ENCODE results near the gene LYPLAL1.
A peak's percentile ranks its signal among the peaks of the same experiment; 100 is the strongest.

The LYPLAL1 gene

DNA sequence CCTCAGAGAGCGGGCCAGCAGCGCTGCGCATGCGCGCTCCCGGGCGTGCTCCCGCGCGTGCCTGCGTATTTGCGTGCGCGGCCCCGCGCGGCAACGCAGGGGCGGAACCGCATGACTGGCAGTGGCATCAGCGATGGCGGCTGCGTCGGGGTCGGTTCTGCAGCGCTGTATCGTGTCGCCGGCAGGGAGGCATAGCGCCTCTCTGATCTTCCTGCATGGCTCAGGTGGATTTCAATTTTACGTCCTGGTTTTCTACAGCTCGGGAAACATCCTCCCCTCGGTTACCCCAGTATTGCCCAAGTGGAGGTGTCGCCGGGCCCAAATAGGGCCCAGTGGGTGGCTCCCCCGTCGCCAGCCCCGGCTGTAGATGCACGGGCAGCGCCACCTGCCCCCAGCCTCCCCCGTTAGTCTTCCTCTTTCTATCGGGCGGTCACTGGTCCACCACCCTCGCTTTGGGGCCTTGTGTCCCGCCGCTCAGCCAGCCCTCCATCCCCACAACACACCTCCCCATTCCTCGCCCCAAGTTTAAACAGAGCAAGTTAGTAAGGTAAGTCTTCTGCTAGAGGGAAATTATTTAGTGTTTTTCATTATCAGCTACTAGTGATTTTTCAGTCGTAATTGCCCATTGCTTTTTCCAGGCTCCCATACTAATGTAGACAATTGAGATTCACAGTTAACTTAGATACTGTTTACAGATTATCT, at the start of gene LYPLAL1:
Gene LYPLAL1 (plus strand): TSS at position 121 of the 702 bp plus-strand sequence. CDS start 13 bp downstream, at position 134.
- in situ Hi-C loops (cut with MboI; ENCODE audit: low pct_unique_long_range_greater_than_20kb, low sequenced_read_pairs): no loop called here
- DNase-seq: peak; percentile 90

DNA sequence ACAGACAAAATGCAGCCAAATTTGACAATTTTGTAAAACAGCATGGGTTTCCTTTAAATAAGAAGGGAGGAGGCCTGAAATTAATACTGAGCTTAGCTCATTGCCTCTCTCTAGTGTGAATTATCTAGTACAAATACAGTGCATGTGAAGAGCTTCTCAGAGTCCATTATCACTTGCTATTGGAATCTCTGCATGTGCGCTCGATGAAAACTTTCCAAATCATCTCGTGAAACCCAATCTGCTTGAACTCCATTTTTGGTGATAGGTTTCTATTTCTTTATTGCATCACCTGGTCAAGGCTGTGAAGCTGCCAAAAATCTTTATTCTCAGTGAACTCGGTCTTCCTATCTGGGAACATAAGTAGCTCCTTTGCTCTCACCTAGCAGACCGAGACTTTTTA, 49.5 kb upstream of the LYPLAL1 start:
- DNase-seq: no peak

DNA sequence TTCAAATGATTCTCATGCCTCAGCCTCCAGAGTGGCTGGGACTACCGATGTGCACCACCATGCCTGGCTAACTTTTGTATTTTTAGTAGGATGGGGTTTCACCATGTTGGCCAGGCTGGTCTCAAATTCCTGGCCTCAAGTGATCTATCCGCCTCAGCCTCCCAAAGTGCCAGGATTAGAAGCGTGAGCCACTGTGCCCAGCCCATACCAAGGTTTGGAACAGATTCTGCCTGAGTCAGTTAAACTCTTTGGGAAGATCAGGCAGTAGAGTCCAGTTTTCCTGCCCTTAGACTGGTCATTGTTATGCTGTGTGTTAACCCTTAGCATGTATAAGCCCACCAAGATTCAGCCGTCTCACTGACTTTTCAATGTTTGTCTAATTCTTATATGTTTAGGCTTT, 48.3 kb upstream of the LYPLAL1 start:
- in situ Hi-C loops (cut with MboI; ENCODE audit: low pct_unique_long_range_greater_than_20kb, low sequenced_read_pairs): no loop called here
- no peak for DNase-seq

More for the DNA sequence above, 49.5 kb upstream of the LYPLAL1 start:
- in situ Hi-C loops (cut with MboI; ENCODE audit: low pct_unique_long_range_greater_than_20kb, low sequenced_read_pairs): no loop called here

DNA sequence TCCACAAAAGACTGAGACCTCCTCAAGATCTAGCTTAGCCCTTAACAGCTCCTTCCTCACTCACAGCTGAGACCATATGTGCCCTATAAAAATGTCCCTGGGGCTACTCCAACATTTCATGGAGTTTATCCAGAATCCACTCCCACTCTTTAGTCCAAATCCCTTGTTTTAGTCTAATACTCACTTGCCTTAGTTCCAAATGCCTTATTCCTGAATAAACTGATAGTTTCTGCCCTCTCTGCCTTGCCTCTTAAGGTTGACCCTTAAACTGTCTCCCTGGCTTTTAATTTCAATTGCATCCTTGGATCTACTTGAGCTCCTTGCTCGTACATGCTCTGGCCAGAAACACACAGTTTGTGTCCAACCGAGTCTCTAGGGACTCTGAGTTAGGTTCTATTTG, 47.3 kb upstream of the LYPLAL1 start:
- in situ Hi-C loops (cut with MboI; ENCODE audit: low pct_unique_long_range_greater_than_20kb, low sequenced_read_pairs): no loop called here
- DNase-seq: no peak

DNA sequence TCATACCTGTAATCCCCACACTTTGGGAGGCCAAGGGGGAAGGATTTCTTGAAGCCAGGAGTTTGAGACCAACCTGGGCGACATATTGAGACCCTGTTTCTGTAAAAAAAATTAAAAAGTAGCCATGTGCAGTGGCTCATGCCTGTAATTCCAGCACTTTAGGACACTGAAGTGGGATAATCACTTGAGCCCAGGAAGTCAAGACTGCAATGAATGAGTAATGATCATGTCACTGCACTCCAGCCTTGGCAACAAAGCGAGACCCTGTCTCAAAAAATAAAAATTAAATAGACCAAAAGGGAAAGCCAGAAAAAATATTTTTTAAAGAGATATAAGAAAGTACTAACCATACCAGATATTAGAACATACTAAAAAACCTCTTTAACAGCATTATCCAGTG, 44.7 kb upstream of the LYPLAL1 start:
- no peak for DNase-seq
- in situ Hi-C loops (cut with MboI; ENCODE audit: low pct_unique_long_range_greater_than_20kb, low sequenced_read_pairs): no loop called here

DNA sequence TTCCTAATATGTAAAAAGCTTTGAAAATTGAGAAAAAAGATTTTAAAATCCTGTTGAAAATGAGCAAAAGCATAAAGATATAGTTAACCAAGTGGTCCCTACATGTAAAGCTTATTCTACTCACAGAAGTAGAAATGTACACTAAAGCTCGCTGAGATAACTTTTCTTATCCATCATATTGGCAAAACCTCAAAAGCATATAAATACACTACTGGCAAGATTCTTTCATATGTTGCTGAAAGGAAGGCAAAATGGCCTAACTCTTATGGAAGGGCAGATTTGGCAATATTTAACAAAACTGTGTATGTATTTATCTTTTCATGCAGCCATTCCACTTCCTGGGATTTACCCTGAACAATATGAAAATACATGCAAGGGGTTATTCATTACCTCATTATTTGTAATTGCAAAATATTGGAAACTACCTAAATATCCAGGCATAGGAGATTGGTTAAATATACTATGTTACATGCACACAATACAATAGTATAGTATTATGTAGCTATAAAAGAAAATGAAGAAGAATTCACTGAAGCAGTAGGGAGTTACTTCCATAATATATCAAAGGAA, 43.2 kb upstream of the LYPLAL1 start:
- in situ Hi-C loops (cut with MboI; ENCODE audit: low pct_unique_long_range_greater_than_20kb, low sequenced_read_pairs): no loop called here
- no peak for DNase-seq

DNA sequence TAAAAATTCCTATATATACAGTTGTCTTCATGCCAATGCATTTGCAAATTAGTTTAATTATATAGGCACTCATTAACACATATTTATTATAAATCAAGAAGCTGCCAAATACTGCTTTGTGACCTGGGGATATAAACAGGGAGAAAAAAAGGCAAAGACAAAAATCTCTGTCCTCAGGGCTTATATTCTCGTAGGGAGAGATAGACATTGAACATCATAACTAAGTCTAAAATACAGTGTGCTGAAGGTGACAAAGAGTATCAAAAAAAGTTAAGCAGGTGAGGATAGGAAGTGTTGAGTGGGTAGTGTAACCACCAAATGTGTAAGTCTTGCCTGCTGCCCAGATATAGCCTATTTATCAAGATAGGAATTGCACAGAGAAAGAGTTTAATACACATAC, 40.7 kb upstream of the LYPLAL1 start:
- DNase-seq: no peak
- in situ Hi-C loops (cut with MboI; ENCODE audit: low pct_unique_long_range_greater_than_20kb, low sequenced_read_pairs): no loop called here

DNA sequence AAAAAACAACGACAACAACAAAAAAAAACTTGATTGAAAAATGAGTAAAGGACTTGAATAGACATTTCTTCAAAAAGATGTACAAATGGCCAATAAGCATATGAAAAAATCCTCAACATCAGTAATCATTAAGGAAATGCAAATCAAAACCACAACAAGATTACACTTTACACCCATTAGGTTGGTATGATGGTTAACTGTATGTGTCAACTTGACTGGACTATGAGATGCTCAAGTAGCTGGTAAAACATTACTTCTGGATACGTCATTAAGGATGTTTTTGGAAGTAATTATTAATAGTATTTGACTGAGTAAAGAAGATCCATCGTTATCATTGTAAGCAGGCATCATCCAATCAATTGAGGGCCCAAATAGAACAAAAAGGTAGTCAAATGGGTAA, 34.9 kb upstream of the LYPLAL1 start:
- no peak for DNase-seq
- in situ Hi-C loops (cut with MboI; ENCODE audit: low pct_unique_long_range_greater_than_20kb, low sequenced_read_pairs): no loop called here

DNA sequence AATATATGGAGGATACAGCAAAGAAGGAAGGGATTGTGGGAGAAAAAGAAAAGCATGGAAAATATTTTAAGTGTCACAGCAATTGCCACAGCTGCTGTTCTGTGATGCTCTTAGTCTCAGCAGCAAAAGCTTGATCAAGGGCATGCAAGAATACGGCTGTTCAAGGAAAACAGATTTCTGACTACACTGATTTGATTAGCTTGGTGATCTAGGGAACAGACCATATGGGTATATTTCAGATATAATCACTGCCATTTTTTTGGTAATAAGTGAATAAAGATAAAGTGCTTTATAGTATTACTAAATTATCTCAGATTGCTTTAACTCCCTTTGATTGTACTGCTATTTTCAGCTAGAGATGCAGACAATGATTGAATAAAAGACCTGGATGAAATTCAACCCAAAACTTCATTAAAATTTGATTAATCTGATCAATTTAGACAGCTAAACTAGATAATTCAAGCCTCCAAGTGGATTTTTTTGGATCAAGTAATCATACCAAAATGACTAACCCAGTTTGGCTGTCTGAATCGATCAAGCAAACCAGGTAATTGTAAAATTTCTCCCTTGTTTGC, 33.3 kb upstream of the LYPLAL1 start:
- in situ Hi-C loops (cut with MboI; ENCODE audit: low pct_unique_long_range_greater_than_20kb, low sequenced_read_pairs): no loop called here
- DNase-seq: no peak

DNA sequence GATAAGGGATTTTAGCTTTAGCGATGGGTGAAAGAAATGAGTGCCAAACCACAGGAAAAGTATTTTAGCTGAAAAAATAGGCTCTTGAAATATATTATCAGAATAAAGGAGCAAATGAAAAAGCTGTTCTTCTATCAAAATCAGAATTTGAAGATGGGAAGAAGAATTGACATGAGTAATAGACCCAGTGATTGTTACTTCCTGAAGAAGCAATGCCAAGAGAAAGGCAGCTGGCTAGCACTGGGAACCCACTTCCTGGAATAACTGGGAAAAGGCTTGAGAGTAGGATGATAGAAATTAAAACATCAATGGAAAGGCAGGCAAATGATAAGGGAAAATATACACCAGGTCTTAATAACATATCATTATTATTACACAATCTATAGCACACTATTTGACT, 29.9 kb upstream of the LYPLAL1 start:
- no peak for DNase-seq
- in situ Hi-C loops (cut with MboI; ENCODE audit: low pct_unique_long_range_greater_than_20kb, low sequenced_read_pairs): no loop called here

DNA sequence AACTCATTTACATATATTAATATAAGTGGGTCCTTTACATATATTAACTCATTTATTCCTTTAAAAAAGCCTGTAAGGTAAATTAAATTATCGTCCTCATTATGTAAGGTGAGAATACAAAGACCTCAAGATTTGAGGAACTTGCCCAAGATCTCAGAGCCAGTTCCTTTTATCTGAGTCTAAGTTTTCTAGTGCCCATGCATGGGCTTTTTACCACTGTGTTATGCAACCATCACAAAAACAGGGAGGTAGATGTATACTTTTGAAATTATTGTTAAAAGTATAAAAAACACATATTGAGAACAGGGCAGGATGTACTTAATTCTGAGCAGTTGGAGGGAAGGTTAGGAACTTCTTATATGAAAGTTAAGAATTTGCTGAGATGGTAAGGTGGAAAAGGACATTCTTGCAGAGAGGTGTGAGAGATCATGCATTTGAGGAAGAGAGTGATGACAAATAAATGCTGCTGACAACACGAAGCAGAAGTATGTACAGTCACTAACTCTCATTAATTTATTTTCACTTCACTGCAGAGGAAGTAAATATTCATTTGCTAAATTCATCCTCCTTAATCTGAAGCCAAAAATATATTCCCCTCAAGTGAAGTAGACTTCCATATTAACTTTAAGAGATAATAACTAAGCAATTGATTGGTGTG, 28.9 kb upstream of the LYPLAL1 start:
- DNase-seq: peak; percentile 22
- in situ Hi-C loops (cut with MboI; ENCODE audit: low pct_unique_long_range_greater_than_20kb, low sequenced_read_pairs): no loop called here

DNA sequence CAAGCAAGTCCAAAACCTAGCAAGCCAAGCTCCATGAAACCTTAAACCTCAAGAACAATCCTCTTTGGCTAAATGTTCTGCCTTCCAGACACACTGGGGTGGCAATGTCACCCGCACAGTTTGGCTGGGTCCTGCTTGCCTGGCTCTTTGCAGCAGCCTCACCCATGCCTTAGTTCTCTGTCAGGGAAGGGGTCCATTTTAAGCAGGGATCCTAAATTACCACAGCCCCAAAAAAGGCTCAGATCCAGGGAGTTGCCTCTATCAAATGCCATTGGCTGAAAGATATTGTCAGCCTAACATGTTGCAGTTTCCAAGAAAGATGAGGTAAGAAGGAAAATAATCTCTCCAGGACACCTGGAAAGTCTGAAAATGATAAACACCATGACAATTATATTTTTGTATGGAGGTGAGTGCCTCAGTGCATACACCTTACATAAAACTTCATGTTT, 26.1 kb upstream of the LYPLAL1 start:
- in situ Hi-C loops (cut with MboI; ENCODE audit: low pct_unique_long_range_greater_than_20kb, low sequenced_read_pairs): no loop called here
- DNase-seq: no peak

DNA sequence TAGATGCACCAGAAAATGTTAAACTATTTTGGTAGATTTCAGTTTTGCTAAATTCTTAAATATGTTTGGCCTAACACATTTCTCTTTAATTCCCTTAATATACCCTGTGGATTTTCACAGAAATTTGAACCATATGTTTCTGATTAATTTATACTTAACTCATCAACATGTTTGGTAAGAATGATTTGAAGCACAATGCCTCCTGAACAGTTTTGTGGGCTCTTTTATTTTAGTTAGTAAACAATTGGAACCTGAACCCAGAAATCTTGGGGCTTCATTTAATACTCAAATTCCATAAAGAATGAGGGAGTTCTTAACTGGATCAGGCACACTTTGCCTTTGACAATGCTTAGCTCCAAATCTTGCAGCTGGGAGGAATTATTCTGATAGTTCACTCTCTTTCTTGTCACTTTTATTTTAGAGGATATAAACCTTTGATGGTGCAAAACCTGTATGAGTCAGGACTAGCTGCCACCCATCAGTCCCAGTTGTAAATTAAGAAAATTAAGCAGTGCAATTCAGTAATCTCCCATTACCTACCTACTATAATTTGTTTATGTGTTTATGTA, 24.6 kb upstream of the LYPLAL1 start:
- DNase-seq: no peak
- in situ Hi-C loops (cut with MboI; ENCODE audit: low pct_unique_long_range_greater_than_20kb, low sequenced_read_pairs): no loop called here

DNA sequence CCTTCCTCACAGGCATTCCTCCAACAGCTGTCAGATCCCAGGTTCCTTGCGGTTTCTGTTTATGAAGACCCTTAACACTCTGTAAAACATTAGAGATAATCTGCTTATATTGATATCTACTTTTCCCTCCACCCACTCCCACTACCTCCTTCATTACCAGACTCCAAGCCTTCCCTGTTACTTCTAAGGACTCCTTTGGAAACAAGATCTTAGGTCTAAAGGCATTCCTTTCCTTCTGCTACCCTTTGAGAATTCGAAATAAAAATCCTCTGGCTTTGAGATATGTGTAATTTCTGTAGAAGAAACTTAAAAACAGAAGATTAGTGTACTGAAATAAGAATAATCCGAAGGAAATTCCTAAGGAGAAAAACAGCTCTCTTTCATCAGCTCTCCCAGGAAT, 23.7 kb upstream of the LYPLAL1 start:
- in situ Hi-C loops (cut with MboI; ENCODE audit: low pct_unique_long_range_greater_than_20kb, low sequenced_read_pairs): no loop called here
- DNase-seq: no peak

DNA sequence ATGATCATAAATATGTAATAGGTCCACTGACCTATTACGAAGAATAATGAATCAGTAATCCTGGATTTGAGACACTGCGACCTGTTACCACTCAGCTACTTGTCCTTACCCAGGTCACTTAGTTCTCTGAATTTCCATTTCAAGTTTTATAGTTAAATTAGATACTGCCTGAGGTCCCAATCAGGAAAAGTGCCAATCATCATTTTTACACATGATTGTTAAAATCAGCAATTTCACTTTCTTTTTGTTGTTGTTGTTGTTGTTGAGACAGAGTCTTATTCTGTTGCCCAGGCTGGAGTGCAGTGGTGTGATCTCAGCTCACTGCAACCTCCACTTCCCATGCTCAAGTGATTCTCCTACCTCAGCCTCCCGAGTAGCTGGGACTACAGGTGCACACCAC, 22.8 kb upstream of the LYPLAL1 start:
- DNase-seq: no peak
- in situ Hi-C loops (cut with MboI; ENCODE audit: low pct_unique_long_range_greater_than_20kb, low sequenced_read_pairs): no loop called here

DNA sequence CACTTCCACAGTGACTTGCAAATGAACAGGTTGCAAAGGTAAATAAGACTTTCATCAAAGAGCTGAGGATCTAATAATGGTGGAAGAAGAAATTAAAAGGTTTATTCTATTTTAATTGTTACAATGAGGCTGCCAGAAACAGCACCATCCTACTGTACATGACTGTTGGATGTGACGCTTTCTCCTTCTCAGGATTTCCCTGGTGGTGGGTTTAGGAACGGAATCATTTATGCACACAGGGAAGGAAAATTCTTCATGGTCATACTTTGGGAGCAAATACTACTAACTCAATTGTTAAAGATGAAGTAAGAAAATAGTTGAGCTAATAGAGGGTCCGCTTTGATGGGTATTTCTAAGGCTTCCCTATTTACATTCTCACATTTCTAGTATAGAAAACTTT, 22.2 kb upstream of the LYPLAL1 start:
- no peak for DNase-seq
- in situ Hi-C loops (cut with MboI; ENCODE audit: low pct_unique_long_range_greater_than_20kb, low sequenced_read_pairs): no loop called here

DNA sequence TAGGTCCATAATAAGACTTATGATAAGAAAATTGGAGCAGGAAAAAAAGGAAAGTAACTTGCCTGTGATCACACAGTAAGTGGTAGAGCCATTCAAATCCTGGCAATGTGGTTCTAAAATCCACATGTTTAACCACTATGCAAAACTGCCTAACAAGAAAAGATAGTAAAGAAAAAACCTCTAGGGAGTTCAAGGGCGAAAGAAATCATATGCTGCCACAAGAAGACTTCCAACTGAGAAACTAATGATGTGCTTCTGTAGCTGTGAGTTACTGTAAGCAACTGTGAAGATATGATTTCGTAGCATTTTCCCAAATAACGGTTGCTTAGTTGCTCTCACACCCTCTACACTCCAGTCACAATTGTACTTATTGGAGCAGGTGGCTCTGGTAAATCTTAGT, 20.9 kb upstream of the LYPLAL1 start:
- in situ Hi-C loops (cut with MboI; ENCODE audit: low pct_unique_long_range_greater_than_20kb, low sequenced_read_pairs): no loop called here

DNA sequence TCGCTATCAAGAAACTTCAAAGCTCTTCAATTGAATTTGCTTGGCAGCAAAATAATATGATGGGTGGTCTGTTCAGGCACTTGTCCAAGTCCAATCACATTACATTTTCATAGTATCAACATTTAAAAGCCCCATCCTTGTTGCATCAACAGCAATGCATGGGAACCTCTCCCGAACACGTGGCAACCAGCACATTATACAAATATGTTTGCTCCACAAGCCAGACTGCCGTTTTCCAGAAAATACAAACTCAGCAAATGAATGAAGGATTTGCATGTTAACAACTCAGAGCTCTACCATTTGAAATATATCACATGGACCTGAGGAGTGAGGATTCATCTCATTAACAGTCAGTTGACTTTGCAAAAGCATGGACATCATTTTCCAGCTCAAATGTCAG, 20.0 kb upstream of the LYPLAL1 start:
- in situ Hi-C loops (cut with MboI; ENCODE audit: low pct_unique_long_range_greater_than_20kb, low sequenced_read_pairs): no loop called here
- DNase-seq: no peak

More for the DNA sequence above, 20.9 kb upstream of the LYPLAL1 start:
- no peak for DNase-seq

DNA sequence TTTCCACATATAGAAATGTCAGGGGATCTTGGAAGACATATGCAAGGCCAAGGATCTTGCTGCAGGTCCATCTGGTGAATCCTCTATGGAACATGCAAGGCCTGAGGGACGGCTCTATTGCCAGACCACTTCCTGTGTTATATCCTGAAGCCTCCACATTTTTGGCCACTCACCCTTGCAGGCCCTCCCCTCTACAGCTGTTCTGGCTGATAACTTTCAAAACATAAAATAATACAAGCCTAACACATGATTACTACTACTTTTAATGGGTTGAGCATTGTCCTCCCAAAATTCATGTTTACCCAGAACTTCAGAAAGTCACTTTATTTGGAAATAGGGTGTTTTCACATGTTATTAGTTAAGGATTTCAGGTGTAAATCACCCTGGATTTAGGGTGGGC, 18.5 kb upstream of the LYPLAL1 start:
- DNase-seq: no peak
- in situ Hi-C loops (cut with MboI; ENCODE audit: low pct_unique_long_range_greater_than_20kb, low sequenced_read_pairs): no loop called here

All from KBM-7 (cell line).